Subcutaneous adipose tissue (tissue), 4 donors: Measurements from ENCODE around the gene NCKAP5. TPM values are rescaled to one million over a fixed set of nuclear protein-coding genes. Genes with fewer than 3 reads are reported as not detected.

Source experiments
- CTCF ChIP-seq: fragments of 450-650 bp; IDR thresholded peaks from one replicate; pipeline ENCODE4 v1.5.1; 2016; ENCODE audit warnings: low read depth, mild to moderate bottlenecking, control low read depth, antibody characterized with exemption, moderate library complexity
- total RNA-seq, 4 donors: library from RNA; depleted of rRNA; stranded (reverse); fragments of >200 nt; gene quantifications; one replicate each; pipeline ENCODE4 v1.1.0, GENCODE V29; 2016

The NCKAP5 gene
- total RNA-seq, 4 donors from 2014 or later: 1.5 to 6.4 (median 3.8) TPM

GRCh38 chr2:133304344-133304743 lies 263.9 kb downstream of the NCKAP5 start:
- no peak for TF ChIP-seq CTCF

GRCh38 chr2:133303150-133303549 lies 265.1 kb downstream of the NCKAP5 start:
- TF ChIP-seq CTCF: no peak

GRCh38 chr2:133296401-133296800 lies 271.9 kb downstream of the NCKAP5 start:
- no peak for TF ChIP-seq CTCF

- no peak for TF ChIP-seq CTCF
These were observed 274.5 kb downstream of the NCKAP5 start for GRCh38 chr2:133293544-133294353.

- no peak for TF ChIP-seq CTCF
These were observed 276.0 kb downstream of the NCKAP5 start for GRCh38 chr2:133292259-133292658.

- TF ChIP-seq CTCF: no peak
These were observed 280.6 kb downstream of the NCKAP5 start for GRCh38 chr2:133287709-133288108.

GRCh38 chr2:133286326-133286922 lies 281.8 kb downstream of the NCKAP5 start:
- no peak for TF ChIP-seq CTCF
